HG03095 (cell line): ENCODE data around the gene ZNF354C.

Experiments used
- ATAC-seq: cut with Tn5 transposase; IDR thresholded peaks from one replicate; pipeline ENCODE4 v1.9.1; 2021; ENCODE audit warnings: moderate library complexity; ENCODE audit not compliant: unreplicated experiment

The ZNF354C gene

DNA sequence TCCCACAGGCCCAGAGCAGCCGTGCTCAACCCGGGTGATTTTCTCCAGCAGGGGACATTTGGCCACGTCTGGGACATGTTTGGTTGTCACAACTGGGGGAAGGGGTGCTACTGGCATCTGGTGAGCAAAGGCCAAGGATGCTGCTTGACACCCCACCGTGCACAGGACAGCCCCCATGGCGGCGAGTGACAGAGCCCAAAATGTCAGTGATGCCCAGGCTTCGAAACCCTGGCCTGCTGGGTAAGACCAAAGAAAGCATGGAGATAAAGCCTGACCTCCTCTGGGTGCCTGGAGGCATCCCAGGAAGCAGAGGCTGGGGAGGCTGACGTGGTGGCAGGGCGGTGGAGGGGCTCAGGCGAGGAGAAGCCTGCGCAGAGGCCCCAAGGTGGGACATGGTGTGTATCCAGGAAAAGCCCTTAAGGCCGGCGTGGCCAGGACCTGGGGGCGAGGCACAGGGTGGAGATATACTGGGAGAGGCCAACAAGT, 66.4 kb downstream of the ZNF354C start:
- no peak for ATAC-seq

DNA sequence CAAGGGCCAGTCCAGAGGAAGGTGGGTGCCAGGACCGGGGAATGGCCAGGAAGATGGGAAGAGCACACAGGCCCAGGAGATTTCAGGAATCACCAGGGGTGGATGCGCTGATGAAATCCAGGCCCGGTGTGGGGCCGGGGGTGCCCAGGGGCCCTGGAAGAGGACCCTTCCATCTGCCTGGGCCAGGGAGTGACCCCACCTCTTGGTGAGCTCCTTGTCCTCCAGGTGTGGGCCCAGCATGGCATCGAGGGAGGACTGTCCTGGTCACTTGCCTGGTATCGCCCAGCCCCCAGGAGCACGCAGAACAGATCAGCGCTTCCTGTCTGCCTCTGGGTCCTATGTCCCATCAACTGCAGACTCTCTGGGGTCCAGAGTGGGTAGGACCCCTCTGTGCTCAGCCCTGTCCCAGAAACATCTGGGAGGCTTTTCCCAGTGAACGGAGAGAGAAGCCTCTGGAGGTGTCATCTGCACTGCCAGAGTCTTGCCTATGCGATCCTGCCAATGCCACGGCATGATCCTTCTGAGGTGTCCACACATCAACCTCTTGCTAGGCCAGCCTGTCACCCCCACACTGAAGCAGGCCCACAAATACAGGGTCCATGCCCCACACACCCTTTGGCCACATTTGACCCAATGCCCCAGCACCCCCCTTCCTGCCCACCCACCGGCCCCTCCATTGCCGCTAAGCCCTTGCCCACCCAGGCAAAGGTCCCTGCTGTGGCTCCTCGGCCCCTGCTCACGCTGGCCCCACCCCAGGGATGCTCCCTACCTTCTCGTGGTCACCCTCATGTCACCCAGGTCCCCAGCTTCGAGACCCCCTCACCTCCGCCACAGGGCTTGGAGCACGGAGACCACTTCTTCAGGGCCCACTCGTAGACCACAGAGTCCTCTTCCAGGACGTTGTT, 67.2 kb downstream of the ZNF354C start:
- ATAC-seq = no peak

GRCh38 chr5:179128041-179128365, 67.8 kb downstream of the ZNF354C start:
- ATAC-seq = no peak

DNA sequence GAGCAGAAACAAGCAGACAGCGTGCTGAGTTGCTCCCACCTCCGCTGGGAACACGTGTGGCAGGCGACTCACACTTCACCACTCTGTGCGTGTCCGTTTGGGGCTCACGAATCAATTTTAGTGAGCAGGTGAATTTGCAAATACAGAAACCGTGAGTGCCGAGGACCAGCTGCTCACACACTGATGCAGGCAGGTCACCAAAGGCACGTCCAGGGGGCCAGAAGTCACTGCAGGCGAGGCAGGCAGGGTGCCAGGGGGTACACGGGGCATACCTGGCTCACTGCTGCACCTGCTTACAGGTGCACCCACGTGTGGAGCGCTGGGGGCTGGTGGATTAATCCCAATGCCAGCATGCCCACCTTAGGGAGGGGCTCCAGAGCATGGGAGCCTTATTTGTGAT, 68.8 kb downstream of the ZNF354C start:
- no peak for ATAC-seq

GRCh38 chr5:179129607-179130071, 69.5 kb downstream of the ZNF354C start:
- ATAC-seq = no peak

DNA sequence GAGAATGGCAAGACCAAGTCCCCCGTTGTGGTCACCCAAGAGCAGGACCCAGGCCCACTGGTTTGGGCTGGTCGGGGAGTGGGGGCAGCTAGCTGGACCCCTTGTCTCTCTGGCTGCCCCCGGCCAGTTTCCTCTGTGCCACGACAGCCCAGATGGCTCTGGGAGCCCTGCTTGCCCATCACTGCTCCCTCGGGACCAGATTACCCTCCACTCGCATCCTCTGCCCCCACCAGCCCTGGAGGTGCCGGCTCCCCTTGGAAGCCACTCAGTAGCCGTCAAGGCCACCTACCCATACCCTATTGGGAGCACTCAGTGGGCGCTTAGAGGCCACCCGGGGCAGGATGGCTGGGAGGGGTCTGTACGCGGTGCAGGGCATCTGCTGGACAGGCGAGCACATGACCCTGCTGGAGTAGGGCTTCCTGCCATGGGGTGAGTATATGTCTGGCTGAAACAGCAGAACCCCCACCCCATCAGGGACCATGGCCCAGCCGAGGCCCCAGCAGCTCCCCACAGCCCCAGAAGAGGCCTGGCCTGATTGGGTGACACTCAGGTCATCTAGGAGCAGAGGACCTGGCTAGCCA, 70.0 kb downstream of the ZNF354C start:
- no peak for ATAC-seq

- no peak for ATAC-seq
These were observed 71.2 kb downstream of the ZNF354C start for GRCh38 chr5:179131321-179131835.

GRCh38 chr5:179131886-179132585, 71.9 kb downstream of the ZNF354C start:
- ATAC-seq = no peak

- no peak for ATAC-seq
These were observed 72.6 kb downstream of the ZNF354C start for GRCh38 chr5:179132586-179133355.
